HEK293 (cell line): Measurements from ENCODE around the gene GLT1D1.

ENCODE experiments used
- EGR2 ChIP-seq: fragments of 450-650 bp; formaldehyde crosslinking; IDR thresholded peaks from 2 replicates; pipeline ENCODE4 v1.5.1; 2016; ENCODE audit warnings: low read depth, missing biosample characterization, missing genetic modification characterization
- KLF10 ChIP-seq: fragments of 450-650 bp; IDR thresholded peaks from 2 replicates; pipeline ENCODE4 v1.5.1; 2018; ENCODE audit warnings: missing biosample characterization, mild to moderate bottlenecking, missing genetic modification characterization
- SETDB1 ChIP-seq: IDR thresholded peaks from one replicate; pipeline ENCODE4 v1.6.1; 2017; ENCODE audit warnings: mild to moderate bottlenecking, low read length, moderate library complexity, mixed read lengths; ENCODE audit not compliant: insufficient read length
- SP2 ChIP-seq: fragments of 450-650 bp; formaldehyde crosslinking; IDR thresholded peaks from 2 replicates; pipeline ENCODE4 v1.5.1; 2016; ENCODE audit warnings: missing biosample characterization, missing genetic modification characterization
- SP7 ChIP-seq: fragments of 450-650 bp; formaldehyde crosslinking; IDR thresholded peaks from 2 replicates; pipeline ENCODE4 v1.5.1; 2016; ENCODE audit warnings: missing biosample characterization, missing genetic modification characterization
- TRIM28 ChIP-seq: IDR thresholded peaks from 2 replicates; pipeline ENCODE4 v1.6.1; 2011; ENCODE audit warnings: low read length, control low read depth, borderline replicate concordance
- ZBTB17 ChIP-seq: fragments of 450-650 bp; formaldehyde crosslinking; IDR thresholded peaks from 2 replicates; pipeline ENCODE4 v1.5.1; 2016; ENCODE audit warnings: missing biosample characterization, missing genetic modification characterization
- ZBTB20 ChIP-seq: fragments of 450-650 bp; formaldehyde crosslinking; IDR thresholded peaks from 2 replicates; pipeline ENCODE4 v1.5.1; 2016; ENCODE audit warnings: missing biosample characterization, missing genetic modification characterization
- ZFP3 ChIP-seq: fragments of 450-650 bp; formaldehyde crosslinking; IDR thresholded peaks from 2 replicates; pipeline ENCODE4 v1.5.1; 2016; ENCODE audit warnings: low read depth, missing biosample characterization, missing genetic modification characterization
- ZNF211 ChIP-seq: fragments of 450-650 bp; formaldehyde crosslinking; IDR thresholded peaks from 2 replicates; pipeline ENCODE4 v1.5.1; 2016; ENCODE audit warnings: low read depth, missing biosample characterization, missing genetic modification characterization
- ZNF341 ChIP-seq: fragments of 450-650 bp; formaldehyde crosslinking; IDR thresholded peaks from 2 replicates; pipeline ENCODE4; 2016; ENCODE audit warnings: low read depth, missing biosample characterization, missing genetic modification characterization
- ZNF416 ChIP-seq: fragments of 450-650 bp; formaldehyde crosslinking; IDR thresholded peaks from 2 replicates; pipeline ENCODE4 v1.5.1; 2016; ENCODE audit warnings: missing biosample characterization, missing genetic modification characterization
- ZNF600 ChIP-seq: fragments of 450-650 bp; formaldehyde crosslinking; IDR thresholded peaks from 2 replicates; pipeline ENCODE4 v1.5.1; 2016; ENCODE audit warnings: missing biosample characterization, missing genetic modification characterization
- ZNF629 ChIP-seq: fragments of 450-650 bp; formaldehyde crosslinking; IDR thresholded peaks from 2 replicates; pipeline ENCODE4 v1.5.1; 2017; ENCODE audit warnings: missing biosample characterization, missing genetic modification characterization
- ZNF664 ChIP-seq: fragments of 450-650 bp; formaldehyde crosslinking; IDR thresholded peaks from 2 replicates; pipeline ENCODE4 v1.5.1; 2016; ENCODE audit warnings: missing biosample characterization, missing genetic modification characterization
- ZNF843 ChIP-seq: fragments of 450-650 bp; formaldehyde crosslinking; IDR thresholded peaks from 2 replicates; pipeline ENCODE4 v1.5.1; 2016; ENCODE audit warnings: missing biosample characterization, missing genetic modification characterization
- TF ChIP-seq, protein P1 (sequence below): fragments of 450-650 bp; formaldehyde crosslinking; IDR thresholded peaks from 2 replicates; pipeline ENCODE4 v1.5.1; 2016; ENCODE audit warnings: missing biosample characterization, missing genetic modification characterization
- TF ChIP-seq, protein P2 (sequence below): fragments of 450-650 bp; formaldehyde crosslinking; IDR thresholded peaks from 2 replicates; pipeline ENCODE4 v1.5.1; 2017; ENCODE audit warnings: missing biosample characterization, missing genetic modification characterization
- TF ChIP-seq, protein P3 (sequence below): fragments of 450-650 bp; formaldehyde crosslinking; IDR thresholded peaks from 2 replicates; pipeline ENCODE4 v1.5.1; 2016; ENCODE audit warnings: missing biosample characterization, missing genetic modification characterization
- TF ChIP-seq, protein P4 (sequence below): fragments of 450-650 bp; formaldehyde crosslinking; conservative IDR thresholded peaks from 2 replicates; pipeline ENCODE4 v1.5.1; 2016; ENCODE audit warnings: low read depth, missing biosample characterization, missing genetic modification characterization
- TF ChIP-seq, protein P5 (sequence below): fragments of 450-650 bp; formaldehyde crosslinking; IDR thresholded peaks from 2 replicates; pipeline ENCODE4 v1.5.1; 2016; ENCODE audit warnings: missing biosample characterization, missing genetic modification characterization
- TF ChIP-seq, protein P6 (sequence below): fragments of 450-650 bp; formaldehyde crosslinking; IDR thresholded peaks from 2 replicates; pipeline ENCODE4 v1.5.1; 2016; ENCODE audit warnings: missing biosample characterization, missing genetic modification characterization
- TF ChIP-seq, protein P7 (sequence below): fragments of 450-650 bp; formaldehyde crosslinking; IDR thresholded peaks from 2 replicates; pipeline ENCODE4 v1.5.1; 2016; ENCODE audit warnings: missing biosample characterization, missing genetic modification characterization

Gene GLT1D1

DNA sequence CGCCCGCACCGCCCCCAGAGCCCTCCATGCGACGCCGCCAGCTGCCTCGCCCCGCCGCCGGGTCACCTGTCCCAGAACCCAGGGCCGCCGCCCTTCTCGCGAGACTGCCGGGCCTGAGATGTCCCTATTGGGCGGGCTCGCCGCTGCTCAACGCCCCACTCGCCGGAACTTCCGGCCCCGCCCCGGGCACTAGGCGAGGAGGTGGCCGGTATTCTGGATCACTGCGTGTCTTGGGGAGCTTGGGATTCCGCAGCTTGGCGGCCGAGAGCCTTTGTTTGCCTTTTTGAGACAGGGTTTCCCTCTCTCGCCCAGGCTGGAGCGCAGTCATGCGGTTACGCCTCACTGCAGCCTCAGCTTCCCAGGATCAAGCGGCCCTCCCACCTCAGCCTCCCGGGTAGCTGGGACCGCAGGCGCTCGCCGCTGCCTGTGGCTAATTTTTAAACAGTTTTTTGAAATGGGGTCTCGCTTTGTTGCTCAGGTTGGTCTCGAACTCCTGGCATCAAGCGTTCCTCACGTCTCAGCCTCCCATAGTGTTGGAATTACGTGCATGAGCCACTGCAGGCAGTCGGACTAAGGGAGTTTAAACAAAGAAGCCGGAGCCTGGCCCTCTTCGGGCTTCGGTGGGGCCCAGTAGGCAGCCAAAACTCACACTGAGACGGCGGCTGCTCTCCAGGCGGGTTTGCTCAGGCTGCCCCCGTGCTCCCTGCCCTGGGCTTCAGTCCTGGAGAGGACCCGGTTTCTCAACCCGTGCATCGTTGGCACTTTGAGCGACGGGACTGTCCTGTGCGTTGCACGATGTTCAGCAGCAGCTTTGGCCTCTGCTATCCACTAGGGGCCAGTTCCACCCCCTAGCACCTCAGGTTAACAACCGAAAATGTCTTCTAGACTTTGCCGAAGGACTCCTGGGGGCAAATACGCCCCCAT, 29.1 kb upstream of the GLT1D1 start, which contains the start of gene SLC15A4 (continued):
- TF ChIP-seq ZNF629 (no peak), TRIM28 (no peak), SETDB1 (no peak), ZNF664 (tag by site-specific recombination) (no peak), ZNF600 (no peak; the same call in 1 of the 2 replicates), ZBTB17 (tag by site-specific recombination) (peak; percentile 48; the same call in 1 of the 2 replicates), ZBTB20 (tag by site-specific recombination) (no peak), KLF10 (tag by site-specific recombination) (peak; percentile 48; the same call in 1 of the 2 replicates), SP2 (tag by site-specific recombination) (peak; percentile 92), ZFP3 (no peak), ZNF211 (tag by site-specific recombination) (no peak), ZNF341 (tag by site-specific recombination) (no peak), ZNF416 (tag by site-specific recombination) (no peak), ZNF843 (tag by site-specific recombination) (no peak), EGR2 (0 out of 2 replicates have a peak, but pooled peaks have one; percentile 10), SP7 (peak; percentile 61; the same call in 1 of the 2 replicates)
- TF ChIP-seq, protein P1, sequence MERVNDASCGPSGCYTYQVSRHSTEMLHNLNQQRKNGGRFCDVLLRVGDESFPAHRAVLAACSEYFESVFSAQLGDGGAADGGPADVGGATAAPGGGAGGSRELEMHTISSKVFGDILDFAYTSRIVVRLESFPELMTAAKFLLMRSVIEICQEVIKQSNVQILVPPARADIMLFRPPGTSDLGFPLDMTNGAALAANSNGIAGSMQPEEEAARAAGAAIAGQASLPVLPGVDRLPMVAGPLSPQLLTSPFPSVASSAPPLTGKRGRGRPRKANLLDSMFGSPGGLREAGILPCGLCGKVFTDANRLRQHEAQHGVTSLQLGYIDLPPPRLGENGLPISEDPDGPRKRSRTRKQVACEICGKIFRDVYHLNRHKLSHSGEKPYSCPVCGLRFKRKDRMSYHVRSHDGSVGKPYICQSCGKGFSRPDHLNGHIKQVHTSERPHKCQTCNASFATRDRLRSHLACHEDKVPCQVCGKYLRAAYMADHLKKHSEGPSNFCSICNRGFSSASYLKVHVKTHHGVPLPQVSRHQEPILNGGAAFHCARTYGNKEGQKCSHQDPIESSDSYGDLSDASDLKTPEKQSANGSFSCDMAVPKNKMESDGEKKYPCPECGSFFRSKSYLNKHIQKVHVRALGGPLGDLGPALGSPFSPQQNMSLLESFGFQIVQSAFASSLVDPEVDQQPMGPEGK, result peak; percentile 52; the same call in 1 of the 2 replicates
- TF ChIP-seq, protein P2, sequence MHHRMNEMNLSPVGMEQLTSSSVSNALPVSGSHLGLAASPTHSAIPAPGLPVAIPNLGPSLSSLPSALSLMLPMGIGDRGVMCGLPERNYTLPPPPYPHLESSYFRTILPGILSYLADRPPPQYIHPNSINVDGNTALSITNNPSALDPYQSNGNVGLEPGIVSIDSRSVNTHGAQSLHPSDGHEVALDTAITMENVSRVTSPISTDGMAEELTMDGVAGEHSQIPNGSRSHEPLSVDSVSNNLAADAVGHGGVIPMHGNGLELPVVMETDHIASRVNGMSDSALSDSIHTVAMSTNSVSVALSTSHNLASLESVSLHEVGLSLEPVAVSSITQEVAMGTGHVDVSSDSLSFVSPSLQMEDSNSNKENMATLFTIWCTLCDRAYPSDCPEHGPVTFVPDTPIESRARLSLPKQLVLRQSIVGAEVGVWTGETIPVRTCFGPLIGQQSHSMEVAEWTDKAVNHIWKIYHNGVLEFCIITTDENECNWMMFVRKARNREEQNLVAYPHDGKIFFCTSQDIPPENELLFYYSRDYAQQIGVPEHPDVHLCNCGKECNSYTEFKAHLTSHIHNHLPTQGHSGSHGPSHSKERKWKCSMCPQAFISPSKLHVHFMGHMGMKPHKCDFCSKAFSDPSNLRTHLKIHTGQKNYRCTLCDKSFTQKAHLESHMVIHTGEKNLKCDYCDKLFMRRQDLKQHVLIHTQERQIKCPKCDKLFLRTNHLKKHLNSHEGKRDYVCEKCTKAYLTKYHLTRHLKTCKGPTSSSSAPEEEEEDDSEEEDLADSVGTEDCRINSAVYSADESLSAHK (tag by site-specific recombination), result no peak
- TF ChIP-seq, protein P3, sequence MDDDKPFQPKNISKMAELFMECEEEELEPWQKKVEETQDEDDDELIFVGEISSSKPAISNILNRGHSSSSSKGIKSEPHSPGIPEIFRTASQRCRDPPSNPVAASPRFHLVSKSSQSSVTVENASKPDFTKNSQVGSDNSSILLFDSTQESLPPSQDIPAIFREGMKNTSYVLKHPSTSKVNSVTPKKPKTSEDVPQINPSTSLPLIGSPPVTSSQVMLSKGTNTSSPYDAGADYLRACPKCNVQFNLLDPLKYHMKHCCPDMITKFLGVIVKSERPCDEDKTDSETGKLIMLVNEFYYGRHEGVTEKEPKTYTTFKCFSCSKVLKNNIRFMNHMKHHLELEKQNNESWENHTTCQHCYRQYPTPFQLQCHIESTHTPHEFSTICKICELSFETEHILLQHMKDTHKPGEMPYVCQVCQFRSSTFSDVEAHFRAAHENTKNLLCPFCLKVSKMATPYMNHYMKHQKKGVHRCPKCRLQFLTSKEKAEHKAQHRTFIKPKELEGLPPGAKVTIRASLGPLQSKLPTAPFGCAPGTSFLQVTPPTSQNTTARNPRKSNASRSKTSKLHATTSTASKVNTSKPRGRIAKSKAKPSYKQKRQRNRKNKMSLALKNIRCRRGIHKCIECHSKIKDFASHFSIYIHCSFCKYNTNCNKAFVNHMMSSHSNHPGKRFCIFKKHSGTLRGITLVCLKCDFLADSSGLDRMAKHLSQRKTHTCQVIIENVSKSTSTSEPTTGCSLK (tag by site-specific recombination), result no peak
- TF ChIP-seq, protein P4, sequence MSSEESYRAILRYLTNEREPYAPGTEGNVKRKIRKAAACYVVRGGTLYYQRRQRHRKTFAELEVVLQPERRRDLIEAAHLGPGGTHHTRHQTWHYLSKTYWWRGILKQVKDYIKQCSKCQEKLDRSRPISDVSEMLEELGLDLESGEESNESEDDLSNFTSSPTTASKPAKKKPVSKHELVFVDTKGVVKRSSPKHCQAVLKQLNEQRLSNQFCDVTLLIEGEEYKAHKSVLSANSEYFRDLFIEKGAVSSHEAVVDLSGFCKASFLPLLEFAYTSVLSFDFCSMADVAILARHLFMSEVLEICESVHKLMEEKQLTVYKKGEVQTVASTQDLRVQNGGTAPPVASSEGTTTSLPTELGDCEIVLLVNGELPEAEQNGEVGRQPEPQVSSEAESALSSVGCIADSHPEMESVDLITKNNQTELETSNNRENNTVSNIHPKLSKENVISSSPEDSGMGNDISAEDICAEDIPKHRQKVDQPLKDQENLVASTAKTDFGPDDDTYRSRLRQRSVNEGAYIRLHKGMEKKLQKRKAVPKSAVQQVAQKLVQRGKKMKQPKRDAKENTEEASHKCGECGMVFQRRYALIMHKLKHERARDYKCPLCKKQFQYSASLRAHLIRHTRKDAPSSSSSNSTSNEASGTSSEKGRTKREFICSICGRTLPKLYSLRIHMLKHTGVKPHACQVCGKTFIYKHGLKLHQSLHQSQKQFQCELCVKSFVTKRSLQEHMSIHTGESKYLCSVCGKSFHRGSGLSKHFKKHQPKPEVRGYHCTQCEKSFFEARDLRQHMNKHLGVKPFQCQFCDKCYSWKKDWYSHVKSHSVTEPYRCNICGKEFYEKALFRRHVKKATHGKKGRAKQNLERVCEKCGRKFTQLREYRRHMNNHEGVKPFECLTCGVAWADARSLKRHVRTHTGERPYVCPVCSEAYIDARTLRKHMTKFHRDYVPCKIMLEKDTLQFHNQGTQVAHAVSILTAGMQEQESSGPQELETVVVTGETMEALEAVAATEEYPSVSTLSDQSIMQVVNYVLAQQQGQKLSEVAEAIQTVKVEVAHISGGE (tag by site-specific recombination), result peak; percentile 54
- TF ChIP-seq, protein P5, sequence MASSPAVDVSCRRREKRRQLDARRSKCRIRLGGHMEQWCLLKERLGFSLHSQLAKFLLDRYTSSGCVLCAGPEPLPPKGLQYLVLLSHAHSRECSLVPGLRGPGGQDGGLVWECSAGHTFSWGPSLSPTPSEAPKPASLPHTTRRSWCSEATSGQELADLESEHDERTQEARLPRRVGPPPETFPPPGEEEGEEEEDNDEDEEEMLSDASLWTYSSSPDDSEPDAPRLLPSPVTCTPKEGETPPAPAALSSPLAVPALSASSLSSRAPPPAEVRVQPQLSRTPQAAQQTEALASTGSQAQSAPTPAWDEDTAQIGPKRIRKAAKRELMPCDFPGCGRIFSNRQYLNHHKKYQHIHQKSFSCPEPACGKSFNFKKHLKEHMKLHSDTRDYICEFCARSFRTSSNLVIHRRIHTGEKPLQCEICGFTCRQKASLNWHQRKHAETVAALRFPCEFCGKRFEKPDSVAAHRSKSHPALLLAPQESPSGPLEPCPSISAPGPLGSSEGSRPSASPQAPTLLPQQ, result 0 out of 2 replicates have a peak, but pooled peaks have one; percentile 52
- TF ChIP-seq, protein P6, sequence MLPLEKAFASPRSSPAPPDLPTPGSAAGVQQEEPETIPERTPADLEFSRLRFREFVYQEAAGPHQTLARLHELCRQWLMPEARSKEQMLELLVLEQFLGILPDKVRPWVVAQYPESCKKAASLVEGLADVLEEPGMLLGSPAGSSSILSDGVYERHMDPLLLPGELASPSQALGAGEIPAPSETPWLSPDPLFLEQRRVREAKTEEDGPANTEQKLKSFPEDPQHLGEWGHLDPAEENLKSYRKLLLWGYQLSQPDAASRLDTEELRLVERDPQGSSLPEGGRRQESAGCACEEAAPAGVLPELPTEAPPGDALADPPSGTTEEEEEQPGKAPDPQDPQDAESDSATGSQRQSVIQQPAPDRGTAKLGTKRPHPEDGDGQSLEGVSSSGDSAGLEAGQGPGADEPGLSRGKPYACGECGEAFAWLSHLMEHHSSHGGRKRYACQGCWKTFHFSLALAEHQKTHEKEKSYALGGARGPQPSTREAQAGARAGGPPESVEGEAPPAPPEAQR (tag by site-specific recombination), result no peak
- TF ChIP-seq, protein P7, sequence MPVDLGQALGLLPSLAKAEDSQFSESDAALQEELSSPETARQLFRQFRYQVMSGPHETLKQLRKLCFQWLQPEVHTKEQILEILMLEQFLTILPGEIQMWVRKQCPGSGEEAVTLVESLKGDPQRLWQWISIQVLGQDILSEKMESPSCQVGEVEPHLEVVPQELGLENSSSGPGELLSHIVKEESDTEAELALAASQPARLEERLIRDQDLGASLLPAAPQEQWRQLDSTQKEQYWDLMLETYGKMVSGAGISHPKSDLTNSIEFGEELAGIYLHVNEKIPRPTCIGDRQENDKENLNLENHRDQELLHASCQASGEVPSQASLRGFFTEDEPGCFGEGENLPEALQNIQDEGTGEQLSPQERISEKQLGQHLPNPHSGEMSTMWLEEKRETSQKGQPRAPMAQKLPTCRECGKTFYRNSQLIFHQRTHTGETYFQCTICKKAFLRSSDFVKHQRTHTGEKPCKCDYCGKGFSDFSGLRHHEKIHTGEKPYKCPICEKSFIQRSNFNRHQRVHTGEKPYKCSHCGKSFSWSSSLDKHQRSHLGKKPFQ (tag by site-specific recombination), result no peak
